Activated CD4-positive, alpha-beta T cell treated with anti-CD3 and anti-CD28 coated beads for 24 hours (primary cell): Measurements from ENCODE around the gene RNASEL.
"Not testable (repeated sequence)": the region's sequence is repeated elsewhere in the genome, so short reads cannot be mapped to it uniquely, and the experiment has no call there.

Experiments
- DNase-seq, 2 donors: peaks; one replicate each; pipeline ENCODE4 v3.0.0-alpha.2; 2020; ENCODE audit warnings: low read depth in 2 of 2

Gene RNASEL

GRCh38 chr1:182588500-182589396, at the start of gene RNASEL:
TSS of gene RNASEL (minus strand) at chr1:182589256. CDS start at chr1:182586806, 2,450 bp downstream.
- peak; percentile 40 to 52 for DNase-seq

- DNase-seq = no peak
Observed at GRCh38 chr1:182637769-182638168, 48.7 kb upstream of the RNASEL start.

- no peak for DNase-seq
Observed at GRCh38 chr1:182635871-182636270, 46.8 kb upstream of the RNASEL start.

- no peak for DNase-seq
Observed at GRCh38 chr1:182634306-182635072, 45.4 kb upstream of the RNASEL start.

- DNase-seq = no peak
Observed at GRCh38 chr1:182633657-182634281, 44.7 kb upstream of the RNASEL start.

DNA sequence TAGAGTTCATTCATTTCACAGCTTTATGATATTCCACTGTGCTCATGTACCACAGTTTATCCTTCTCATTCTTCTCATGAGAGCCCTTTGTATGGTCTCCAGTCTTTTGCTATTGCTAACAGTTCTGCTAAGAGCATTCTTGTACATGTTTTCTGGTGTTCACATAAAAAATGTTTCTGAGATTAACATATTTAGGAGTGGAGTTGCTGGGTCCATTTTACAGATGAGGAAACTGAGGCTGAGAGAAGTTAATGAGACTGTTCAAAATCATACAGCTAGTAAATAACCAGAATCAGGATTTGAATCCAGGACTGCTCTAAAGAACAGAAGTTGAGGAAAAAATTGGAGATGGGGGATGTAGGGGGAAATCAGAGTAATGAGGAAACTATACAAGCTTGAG, 44.0 kb upstream of the RNASEL start:
- DNase-seq = no peak

- DNase-seq = not testable (repeated sequence)
Observed at GRCh38 chr1:182632441-182632857, 43.4 kb upstream of the RNASEL start.

DNA sequence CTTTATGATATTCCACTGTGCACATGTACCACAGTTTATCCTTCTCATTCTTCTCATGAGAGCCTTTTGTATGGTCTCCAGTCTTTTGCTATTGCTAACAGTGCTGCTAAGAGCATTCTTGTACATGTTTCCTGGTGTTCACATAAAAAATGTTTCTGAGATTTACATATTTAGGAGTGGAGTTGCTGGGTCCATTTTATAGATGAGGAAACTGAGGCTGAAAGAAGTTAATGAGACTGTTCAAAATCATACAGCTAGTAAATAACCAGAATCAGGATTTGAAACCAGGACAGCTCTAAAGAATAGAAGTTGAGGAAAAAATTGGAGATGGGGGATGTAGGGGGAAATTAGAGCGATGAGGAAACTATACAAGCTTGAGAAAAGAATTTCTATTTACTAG, 42.9 kb upstream of the RNASEL start:
- DNase-seq = no peak

DNA sequence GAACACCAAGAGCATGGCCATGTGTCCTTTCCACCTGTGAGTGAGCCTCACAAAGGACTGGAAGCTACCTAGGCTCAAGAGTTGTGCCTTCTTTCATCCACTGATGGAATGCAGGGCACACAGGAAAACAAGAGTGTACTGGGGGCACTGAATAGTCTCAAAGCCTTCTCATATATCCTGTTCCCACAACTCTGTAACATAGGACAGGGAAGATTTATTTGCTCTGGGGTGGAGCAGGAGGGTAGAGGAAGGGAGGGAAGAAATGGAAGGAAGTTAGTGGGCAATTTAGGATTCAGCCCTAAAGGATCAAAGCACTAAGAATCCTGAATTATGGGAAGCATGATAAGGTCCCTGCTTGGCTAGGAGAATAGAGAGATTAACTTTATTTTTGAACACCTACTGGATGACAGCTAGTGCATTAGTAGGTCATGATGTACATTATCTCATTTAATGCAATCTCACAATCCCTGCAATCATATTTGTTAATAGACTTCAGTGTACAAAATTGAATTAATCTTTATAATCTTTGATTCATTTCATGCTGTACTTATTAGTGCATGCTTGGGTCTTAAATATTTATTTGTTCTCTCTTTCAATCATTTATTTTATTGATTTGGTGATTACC, 42.1 kb upstream of the RNASEL start:
- DNase-seq = no peak

GRCh38 chr1:182630586-182630985, 41.5 kb upstream of the RNASEL start:
- no peak for DNase-seq

DNA sequence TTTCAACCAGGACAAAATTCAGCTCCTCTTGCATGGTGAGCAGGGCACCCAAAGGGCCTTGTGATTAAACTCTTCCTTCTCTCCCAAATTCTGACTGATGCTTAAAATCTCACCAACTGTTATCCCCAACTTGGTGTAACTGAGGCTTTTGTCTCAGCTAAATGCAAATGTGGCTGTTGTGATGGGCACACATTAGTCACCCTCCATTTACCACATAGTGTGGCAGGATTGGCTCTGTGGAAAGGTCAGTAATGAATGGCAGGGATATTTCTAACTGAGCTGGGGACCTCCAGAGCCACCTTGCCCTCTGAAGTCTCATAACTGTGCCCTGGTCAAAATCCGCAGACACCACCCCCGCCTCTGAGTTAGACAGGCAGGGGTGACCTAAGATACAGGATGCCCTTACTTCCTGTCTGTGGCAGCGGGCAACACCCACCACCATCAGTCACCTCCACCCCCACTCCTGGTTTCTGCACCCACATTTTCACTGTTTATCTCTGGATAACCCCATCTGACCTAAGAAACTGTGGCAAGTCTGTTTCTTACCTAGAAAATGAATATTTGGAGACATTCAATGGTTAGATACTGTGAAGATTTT, 40.5 kb upstream of the RNASEL start:
- peak; percentile 41 to 48 for DNase-seq

- no peak for DNase-seq
Observed at GRCh38 chr1:182629080-182629479, 40.0 kb upstream of the RNASEL start.

DNA sequence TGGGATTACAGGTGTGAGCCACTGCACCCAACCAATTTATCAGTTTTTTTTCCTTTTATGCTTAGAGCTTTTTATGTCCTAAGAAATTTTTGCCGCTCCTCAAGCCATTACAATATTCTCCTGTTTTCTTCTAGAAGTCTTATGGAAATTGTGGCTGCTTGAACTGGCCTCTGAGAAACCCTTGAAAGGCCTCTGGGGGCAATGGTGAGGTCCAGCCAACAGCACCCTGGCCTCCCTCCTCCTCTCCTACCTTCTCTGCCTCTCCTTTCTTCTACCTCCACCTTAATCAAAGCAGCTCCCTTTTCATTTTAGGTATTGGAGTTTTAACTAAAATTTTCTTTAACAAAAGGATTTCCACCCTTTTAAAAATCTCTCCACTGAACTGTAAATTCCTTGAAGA, 39.6 kb upstream of the RNASEL start:
- no peak for DNase-seq

GRCh38 chr1:182627622-182628021, 38.6 kb upstream of the RNASEL start:
- DNase-seq = no peak

- no peak for DNase-seq
Observed at GRCh38 chr1:182626527-182626926, 37.5 kb upstream of the RNASEL start.

DNA sequence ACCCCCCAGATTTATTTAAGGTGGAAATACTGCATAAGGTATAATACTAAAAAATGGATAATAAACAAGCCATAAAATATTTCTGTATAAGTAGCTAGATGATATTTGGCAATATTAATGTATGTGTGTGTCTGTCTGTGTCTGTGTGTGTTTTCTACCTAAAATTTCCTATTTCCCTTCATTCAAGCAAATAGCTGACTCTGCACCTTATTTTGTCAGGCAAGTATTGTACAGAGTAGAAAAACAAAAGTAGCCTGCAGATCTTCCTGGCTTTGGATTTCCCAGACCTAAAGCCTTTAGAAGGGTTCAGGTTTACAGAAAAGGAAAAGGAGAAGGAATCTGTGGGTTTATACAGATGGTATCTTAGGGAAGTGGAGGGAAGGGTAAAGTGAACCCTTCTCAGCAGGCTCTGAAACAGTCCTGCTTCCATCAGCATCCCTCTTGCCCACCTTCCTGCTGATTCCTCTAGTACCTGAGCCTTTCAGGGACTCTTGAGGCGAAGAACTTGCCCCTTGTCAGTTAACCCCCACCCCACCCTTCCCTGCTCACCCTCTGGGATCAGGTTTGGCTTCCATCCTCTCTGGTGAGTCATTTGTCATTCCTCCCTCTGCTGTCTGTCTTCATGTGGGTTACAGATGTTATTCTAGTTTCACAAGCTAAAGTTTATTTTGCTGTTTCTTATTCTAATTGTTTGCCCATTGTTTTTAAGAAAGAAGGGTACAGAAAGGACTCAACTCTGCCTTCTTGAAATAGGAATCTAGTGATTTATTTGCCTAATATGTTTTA, 36.9 kb upstream of the RNASEL start:
- no peak for DNase-seq

DNA sequence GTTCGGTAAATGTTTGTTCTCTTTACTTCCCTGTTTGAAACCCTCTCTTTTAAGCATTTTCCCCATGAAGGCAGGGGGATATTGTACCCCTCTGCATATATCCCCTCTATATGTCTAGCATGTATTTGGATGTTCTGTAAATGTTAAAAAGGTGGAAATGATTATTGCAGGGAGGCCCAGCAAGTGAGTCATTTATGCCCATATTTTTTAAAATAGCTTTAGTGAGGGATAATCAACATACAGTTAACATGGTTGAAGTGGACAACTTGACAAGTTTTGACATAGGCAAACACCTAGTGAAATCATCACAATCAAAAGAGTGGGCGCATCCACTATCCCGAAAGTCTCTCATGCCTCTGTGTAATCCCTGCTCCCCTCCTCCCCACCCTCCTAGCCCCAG, 36.0 kb upstream of the RNASEL start:
- DNase-seq = no peak

GRCh38 chr1:182624577-182624976, 35.5 kb upstream of the RNASEL start:
- DNase-seq = no peak

DNA sequence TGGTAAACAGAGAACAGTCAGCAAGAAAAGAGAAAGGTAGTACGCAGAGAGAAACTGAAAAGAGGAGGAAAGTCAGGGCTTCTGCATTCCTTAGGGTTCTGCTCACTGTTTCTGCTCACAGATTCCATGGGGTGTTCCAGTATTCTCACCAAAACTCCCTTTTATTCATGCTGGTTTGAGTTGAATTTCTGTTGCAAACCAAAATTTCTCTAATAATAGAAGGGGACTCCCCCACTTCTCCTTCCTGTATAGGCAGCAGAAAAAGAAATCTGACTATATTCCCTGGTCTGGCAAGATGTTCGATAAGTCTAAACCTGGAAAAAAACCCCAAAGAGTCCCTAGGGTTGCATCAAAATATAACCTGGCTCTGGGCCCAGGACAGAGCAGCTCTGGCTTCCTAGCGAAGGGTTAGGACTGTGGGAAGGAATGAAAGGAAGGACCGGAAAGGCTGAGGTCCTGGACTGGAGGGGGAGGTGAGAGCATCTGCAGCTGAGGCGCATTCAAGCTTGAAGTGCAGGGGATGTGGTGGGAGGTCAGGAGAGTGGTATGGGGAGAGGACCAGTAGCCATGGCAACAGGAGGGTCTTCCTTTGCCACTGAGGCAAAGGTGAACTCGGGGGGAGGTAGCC, 34.0 kb upstream of the RNASEL start:
- no peak for DNase-seq

GRCh38 chr1:182621906-182622305, 32.9 kb upstream of the RNASEL start:
- no peak for DNase-seq
